ENCODE measurements around the gene TBX4. TPM values are rescaled to one million over a fixed set of nuclear protein-coding genes. Genes with fewer than 3 reads are reported as not detected.

TBX4 gene
- polyA plus RNA-seq, 1 donor (not counting 4 experiments of a cell fraction or from before 2014, with no cell fraction given) = 0.04 TPM

- dilution Hi-C loops (cut with MboI; ENCODE audit: extremely low pct_ligation_motif_present, low sequenced_read_pairs) = no loop called here
- H3K9ac ChIP-seq (ENCODE audit: control insufficient read depth, extremely low read depth, insufficient read depth, low read length) = no peak overlapping the region
- H3K27ac ChIP-seq (ENCODE audit: control insufficient read depth, insufficient read depth, low read length) = no peak overlapping the region
- H2AFZ ChIP-seq (ENCODE audit: control insufficient read depth, low read length) = peak overlapping the region; percentile 2
- no peaks in the 10 kb centered on the region for H3K36me3 ChIP-seq (ENCODE audit: control insufficient read depth in 2 of 2, extremely low read depth in 1 of 2, insufficient read depth in 2 of 2, low read length in 2 of 2)
- FAIRE-seq = no peak
- H3K4me2 ChIP-seq (ENCODE audit: control insufficient read depth, extremely low read depth, insufficient read depth, low read depth, low read length) = peak overlapping the region; percentile 35
- no peak for DNase-seq (ENCODE audit: low read depth, low spot score)
- no peaks in the 10 kb centered on the region for H3K79me2 ChIP-seq (ENCODE audit: control insufficient read depth, insufficient read depth, low read length)
- TF ChIP-seq EZH2 (IDR thresholded peaks at IDR 0.05; ENCODE audit: low read length) = peak; percentile 51
- peak; percentile 31 to 82 (median 56) for TF ChIP-seq CTCF (optimal IDR thresholded peaks at IDR 0.05 in 1 of 3, IDR thresholded peaks at IDR 0.05 in 1 of 3, conservative IDR thresholded peaks at IDR 0.05 in 1 of 3; ENCODE audit: extremely low read depth in 1 of 3, insufficient read depth in 2 of 3, low read length in 3 of 3)
- H3K9me1 ChIP-seq (ENCODE audit: control insufficient read depth, extremely low read depth, insufficient read depth, low read length) = no peaks in the 10 kb centered on the region
- no peaks in the 10 kb centered on the region for H3K9me3 ChIP-seq (ENCODE audit: control insufficient read depth, low read depth, low read length)
- H3K4me3 ChIP-seq (ENCODE audit: control insufficient read depth in 2 of 3, extremely low read depth in 1 of 3, insufficient read depth in 2 of 3, low read depth in 1 of 3, low read length in 3 of 3) = no peak overlapping the region
- no peaks in the 10 kb centered on the region for H4K20me1 ChIP-seq (ENCODE audit: control insufficient read depth, extremely low read depth, insufficient read depth, low read length)
- no peaks in the 10 kb centered on the region for H3K4me1 ChIP-seq (ENCODE audit: control insufficient read depth, extremely low read depth, insufficient read depth, low read length)
- peaks cover 41% of the 10 kb centered on the region for H3K27me3 ChIP-seq (ENCODE audit: control insufficient read depth, extremely low read depth, insufficient read depth, low read length)
Observed at GRCh38 chr17:61410141-61411010, 41.8 kb upstream of the TBX4 start.

GRCh38 chr17:61411011-61411260, 41.3 kb upstream of the TBX4 start:
- no peak for TF ChIP-seq EZH2 (IDR thresholded peaks at IDR 0.05; ENCODE audit: low read length)
- TF ChIP-seq CTCF (optimal IDR thresholded peaks at IDR 0.05 in 1 of 3, IDR thresholded peaks at IDR 0.05 in 1 of 3, conservative IDR thresholded peaks at IDR 0.05 in 1 of 3; ENCODE audit: extremely low read depth in 1 of 3, insufficient read depth in 2 of 3, low read length in 3 of 3) = no peak
- peaks cover 36% of the 10 kb centered on the region for H3K27me3 ChIP-seq (ENCODE audit: control insufficient read depth, extremely low read depth, insufficient read depth, low read length)
- H3K9ac ChIP-seq (ENCODE audit: control insufficient read depth, extremely low read depth, insufficient read depth, low read length) = peak overlapping the region; percentile 54
- no peak overlapping the region for H3K27ac ChIP-seq (ENCODE audit: control insufficient read depth, insufficient read depth, low read length)
- no peak for DNase-seq (ENCODE audit: low read depth, low spot score)
- no peak overlapping the region for H3K4me3 ChIP-seq (ENCODE audit: control insufficient read depth in 2 of 3, extremely low read depth in 1 of 3, insufficient read depth in 2 of 3, low read depth in 1 of 3, low read length in 3 of 3)
- FAIRE-seq = no peak
- H3K9me3 ChIP-seq (ENCODE audit: control insufficient read depth, low read depth, low read length) = no peaks in the 10 kb centered on the region
- H3K4me1 ChIP-seq (ENCODE audit: control insufficient read depth, extremely low read depth, insufficient read depth, low read length) = no peaks in the 10 kb centered on the region
- H2AFZ ChIP-seq (ENCODE audit: control insufficient read depth, low read length) = peak overlapping the region; percentile 80
- H3K4me2 ChIP-seq (ENCODE audit: control insufficient read depth, extremely low read depth, insufficient read depth, low read depth, low read length) = peak overlapping the region; percentile 74
- H3K36me3 ChIP-seq (ENCODE audit: control insufficient read depth in 2 of 2, extremely low read depth in 1 of 2, insufficient read depth in 2 of 2, low read length in 2 of 2) = no peaks in the 10 kb centered on the region
- no peaks in the 10 kb centered on the region for H3K9me1 ChIP-seq (ENCODE audit: control insufficient read depth, extremely low read depth, insufficient read depth, low read length)
- H4K20me1 ChIP-seq (ENCODE audit: control insufficient read depth, extremely low read depth, insufficient read depth, low read length) = no peaks in the 10 kb centered on the region
- dilution Hi-C loops (cut with MboI; ENCODE audit: extremely low pct_ligation_motif_present, low sequenced_read_pairs) = no loop called here
- no peaks in the 10 kb centered on the region for H3K79me2 ChIP-seq (ENCODE audit: control insufficient read depth, insufficient read depth, low read length)
